ENCODE measurements around the gene NQO1. TPM values are rescaled to one million over a fixed set of nuclear protein-coding genes. Genes with fewer than 3 reads are reported as not detected.

NQO1 gene
- total and polyA plus RNA-seq, 9 of the 15 experiments (the other 6 are each of a cell fraction or from before 2014, with no cell fraction given): 96.7 to 198 (median 122) TPM

- DNase-seq (ENCODE audit: extremely low read depth in 1 of 4, low spot score in 3 of 4): no peak
- in situ Hi-C loops (cut with MboI): no loop called here
- no peak overlapping the region for H3K4me2 ChIP-seq (ENCODE audit: insufficient read depth, low read length)
- 64% methylated on average over 4 of the region's 4 CpGs for WGBS (ENCODE audit: insufficient coverage, low coverage, missing lambda C conversion rate)
- no peak for ATAC-seq
- H3K9me3 ChIP-seq (replicated peaks; ENCODE audit: control insufficient read depth, insufficient read depth, low read depth, low read length): no peaks in the 10 kb centered on the region
- intact Hi-C loops (cut with micrococcal nuclease): no loop called here
- no peak for TF ChIP-seq HMG20A (CRISPR knock-in tag; conservative IDR thresholded peaks at IDR 0.05)
- TF ChIP-seq NRF1 (conservative IDR thresholded peaks at IDR 0.05 in 1 of 2, IDR thresholded peaks at IDR 0.05 in 1 of 2): no peak
- TF ChIP-seq CREB5 (CRISPR knock-in tag; IDR thresholded peaks at IDR 0.05): no peak
- TF ChIP-seq TOE1 (IDR thresholded peaks at IDR 0.05; ENCODE audit: borderline replicate concordance): no peak
- no peak for TF ChIP-seq TOE1 (CRISPR knock-in tag; IDR thresholded peaks at IDR 0.05; ENCODE audit: borderline replicate concordance, low read depth)
- TF ChIP-seq KAT7 (CRISPR knock-in tag; IDR thresholded peaks at IDR 0.05; ENCODE audit: borderline replicate concordance): no peak
- no peak for TF ChIP-seq PHF8 (IDR thresholded peaks at IDR 0.05; ENCODE audit: borderline replicate concordance, low read length)
- no peak for TF ChIP-seq ELF4 (CRISPR knock-in tag; IDR thresholded peaks at IDR 0.05)
- no peak for TF ChIP-seq ZNF280A (IDR thresholded peaks at IDR 0.05; ENCODE audit: low read depth, partially characterized antibody)
- TF ChIP-seq LEF1 (IDR thresholded peaks at IDR 0.05): no peak
- no peak for TF ChIP-seq PTTG1 (tag; IDR thresholded peaks at IDR 0.05; ENCODE audit: low read depth)
- no peak for TF ChIP-seq SP2 (IDR thresholded peaks at IDR 0.05; ENCODE audit: extremely low read depth, low read depth, low read length, poor library complexity, severe bottlenecking)
- TF ChIP-seq POLR2A (conservative IDR thresholded peaks at IDR 0.05): no peak
- ChIA-PET CTCF (ENCODE audit: low intra/inter-chr PET ratio) (no interaction called here), POLR2A (interaction anchor here (0.8 kb wide), 1 partner anchor 9 kb away, joined by 3 read pairs; no protein-coding TSS in a partner anchor)
- FAIRE-seq: no peak
- H3K9me1 ChIP-seq (ENCODE audit: control insufficient read depth, insufficient read depth, low read length): no peaks in the 10 kb centered on the region
- BruUV-seq (replicated peaks): no TSS peak
- no peak overlapping the region for H3K27ac ChIP-seq (ENCODE audit: extremely low read depth, low read depth, low read length)
- no peaks in the 10 kb centered on the region for H4K20me1 ChIP-seq (replicated peaks; ENCODE audit: control insufficient read depth, insufficient read depth, low read length)
- H3K79me2 ChIP-seq (ENCODE audit: control insufficient read depth, insufficient read depth, low read length): no peaks in the 10 kb centered on the region
- H3K9ac ChIP-seq (ENCODE audit: insufficient read depth in 1 of 2, low read depth in 2 of 2, low read length in 2 of 2): no peak overlapping the region
- H3K4me3 ChIP-seq: no peak overlapping the region
- no peak overlapping the region for H2AFZ ChIP-seq (ENCODE audit: low read depth, low read length)
- H3K36me3 ChIP-seq (ENCODE audit: control insufficient read depth, insufficient read depth, low read length): peaks cover 71% of the 10 kb centered on the region
- H3K4me1 ChIP-seq (replicated peaks in 1 of 2; ENCODE audit: control insufficient read depth in 2 of 2, insufficient read depth in 2 of 2, low read length in 2 of 2): no peaks in the 10 kb centered on the region
- no peaks in the 10 kb centered on the region for H3K27me3 ChIP-seq (ENCODE audit: control insufficient read depth in 2 of 2, insufficient read depth in 2 of 2, low read length in 2 of 2)
Measured at GRCh38 chr16:69691980-69692911, 34.1 kb downstream of the NQO1 start.

Data from K562 (cell line).